Stimulated activated CD4-positive, alpha-beta T cell treated with anti-CD3 and anti-CD28 coated beads, TNF-alpha, amount 100 ng/mL, for 24 hours (primary cell): ENCODE measurements around the gene ORM1.
A peak's percentile ranks its signal among the peaks of the same experiment; 100 is the strongest.

Experiments used
- DNase-seq, 3 experiments: peaks; one replicate each; pipeline ENCODE4 v3.0.0-alpha.2; 2020; ENCODE audit warnings: low read depth in 3 of 3

ORM1 gene

GRCh38 chr9:114342755-114343440, 20.0 kb downstream of the ORM1 start:
- no peak for DNase-seq

- no peak for DNase-seq
Measured at GRCh38 chr9:114343471-114344187, 20.7 kb downstream of the ORM1 start.

DNA sequence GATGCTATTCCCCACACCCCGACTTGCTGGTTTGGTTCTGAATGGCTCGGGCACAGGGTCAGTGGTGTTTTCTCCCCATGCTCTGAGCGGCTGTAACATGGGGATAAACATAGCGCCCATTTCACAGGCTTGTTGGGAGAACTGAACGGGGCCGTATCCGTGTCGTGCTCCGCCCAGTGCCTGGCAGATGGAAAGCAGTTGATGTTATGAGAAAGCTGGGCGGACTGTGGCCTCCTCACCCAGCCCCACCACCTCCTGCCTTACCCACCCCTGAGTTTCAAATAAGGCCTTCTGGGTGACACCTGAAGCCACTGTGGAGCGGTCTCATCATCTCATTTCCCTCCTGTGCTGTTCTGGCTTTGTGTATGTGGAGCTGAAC, 21.3 kb downstream of the ORM1 start:
- no peak for DNase-seq

DNA sequence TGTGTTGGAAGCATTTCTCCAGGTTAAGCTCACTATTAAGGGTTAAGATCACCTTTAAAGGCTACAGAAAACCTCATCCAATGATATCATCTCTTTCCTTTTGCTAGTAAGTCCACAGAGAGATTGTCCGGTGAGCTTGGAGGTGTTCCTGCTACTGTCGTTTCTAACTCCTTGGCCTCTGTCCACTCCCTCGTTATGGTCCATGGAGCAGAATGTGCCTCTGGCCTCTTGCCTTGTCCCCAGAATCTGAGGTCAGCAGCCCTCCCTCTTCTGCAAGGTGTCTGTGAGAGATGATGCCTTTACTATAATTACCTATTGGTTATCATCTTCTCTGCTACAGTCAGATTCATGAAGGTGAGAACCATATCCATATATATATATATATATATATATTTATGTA, 21.8 kb downstream of the ORM1 start:
- DNase-seq, result no peak

- no peak for DNase-seq
Measured at GRCh38 chr9:114345493-114346065, 22.7 kb downstream of the ORM1 start.

GRCh38 chr9:114346146-114346545, 23.2 kb downstream of the ORM1 start:
- DNase-seq, result no peak

- no peak for DNase-seq
Measured at GRCh38 chr9:114347675-114348074, 24.8 kb downstream of the ORM1 start.

DNA sequence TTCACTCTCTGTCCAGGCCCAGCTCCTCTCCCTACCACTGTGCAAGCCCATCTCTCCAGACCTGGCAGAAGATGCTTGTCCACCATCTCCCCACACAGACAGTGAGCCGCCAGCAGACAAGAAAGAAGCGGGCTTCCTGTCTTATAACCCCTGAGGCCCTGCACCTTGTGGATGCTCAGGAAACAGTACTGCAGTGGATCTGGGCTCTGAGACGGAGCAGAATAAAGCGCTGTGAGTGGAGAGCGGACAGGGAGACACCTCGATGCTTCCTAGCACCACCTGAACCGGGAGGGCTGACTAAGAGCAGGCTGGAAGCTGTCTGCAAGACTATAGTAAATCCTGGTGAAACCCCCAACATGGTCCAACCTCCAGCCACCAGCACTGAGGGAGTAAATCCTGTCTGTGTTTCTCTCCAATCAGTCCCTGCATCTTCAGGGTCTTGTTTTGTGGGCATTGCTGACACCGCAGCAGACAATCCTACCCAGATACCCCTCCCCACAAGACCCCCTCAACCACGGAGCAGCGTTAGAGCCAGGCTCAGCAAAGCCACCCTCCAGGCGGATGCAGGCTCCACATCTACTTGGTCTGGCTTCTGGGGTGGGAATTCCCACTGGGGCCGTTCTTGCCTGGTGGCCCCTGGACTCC, 25.5 kb downstream of the ORM1 start:
- no peak for DNase-seq

- DNase-seq, result peak; percentile 72 to 91 (median 87)
Measured at GRCh38 chr9:114348906-114349482, 26.1 kb downstream of the ORM1 start.

- DNase-seq, result no peak
Measured at GRCh38 chr9:114349713-114350480, 27.0 kb downstream of the ORM1 start.

- DNase-seq, result no peak
Measured at GRCh38 chr9:114350636-114351401, 27.9 kb downstream of the ORM1 start.

- DNase-seq, result no peak
Measured at GRCh38 chr9:114351932-114352331, 29.0 kb downstream of the ORM1 start.

DNA sequence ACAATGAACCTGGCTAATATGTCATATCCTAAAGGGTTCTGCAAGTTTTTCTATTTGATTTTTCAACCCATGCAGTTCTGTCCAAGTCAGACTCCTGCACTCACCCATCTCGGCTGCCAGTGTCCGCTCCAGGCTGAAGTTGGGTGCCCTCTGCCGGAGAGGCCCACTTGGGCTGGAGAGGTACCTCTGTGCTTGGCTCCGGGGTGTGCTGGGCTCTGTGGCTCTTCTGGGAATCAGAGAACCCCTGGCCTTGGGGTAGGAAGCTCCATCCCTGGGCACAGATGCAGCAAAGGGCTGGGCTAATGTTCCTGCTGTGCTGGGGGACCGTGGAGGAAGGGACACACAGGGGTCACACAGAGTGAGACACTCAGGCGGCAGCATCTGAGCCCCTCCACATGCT, 32.9 kb downstream of the ORM1 start:
- DNase-seq, result no peak

DNA sequence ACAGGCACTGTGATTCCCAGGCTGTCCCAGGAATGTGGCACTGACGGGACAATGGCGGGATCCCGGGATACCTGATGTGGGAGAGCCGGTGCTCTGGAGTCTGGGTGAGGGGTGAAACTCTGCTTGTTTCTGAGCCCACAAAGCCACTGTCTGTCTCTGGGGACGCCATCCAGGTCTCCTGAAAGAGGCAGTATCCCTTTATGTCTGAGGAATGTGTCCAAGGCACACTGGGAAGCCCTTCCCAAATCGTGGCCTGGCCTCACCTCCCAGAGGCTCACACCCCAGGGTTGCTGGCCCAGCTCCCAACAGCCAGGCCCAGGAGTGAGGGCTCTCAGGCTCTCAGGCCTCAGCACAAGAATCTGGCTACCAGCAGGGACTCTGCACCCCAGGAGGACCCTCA, 33.9 kb downstream of the ORM1 start:
- no peak for DNase-seq

GRCh38 chr9:114357360-114357759, 34.5 kb downstream of the ORM1 start:
- no peak for DNase-seq

- no peak for DNase-seq
Measured at GRCh38 chr9:114357911-114358328, 35.0 kb downstream of the ORM1 start.

DNA sequence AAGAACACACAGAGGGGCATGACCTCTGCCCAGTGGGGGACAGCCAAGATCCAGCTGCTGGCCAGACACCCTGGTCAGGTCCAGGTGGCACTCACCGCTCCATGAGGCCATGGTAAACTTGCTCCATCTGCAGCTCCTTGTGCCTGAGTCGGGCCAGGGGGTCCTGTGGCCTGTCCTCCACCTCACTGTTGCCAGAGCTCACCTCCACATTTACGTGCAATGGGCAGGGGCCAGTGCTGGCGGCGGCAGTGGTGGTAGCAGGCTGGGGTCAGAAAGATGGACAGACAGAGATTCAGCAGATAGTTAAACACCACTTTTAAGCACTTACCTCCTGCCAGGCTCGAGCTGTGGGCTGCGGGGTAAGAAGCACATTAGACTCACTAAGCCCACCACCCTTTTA, 36.9 kb downstream of the ORM1 start:
- DNase-seq, result no peak

DNA sequence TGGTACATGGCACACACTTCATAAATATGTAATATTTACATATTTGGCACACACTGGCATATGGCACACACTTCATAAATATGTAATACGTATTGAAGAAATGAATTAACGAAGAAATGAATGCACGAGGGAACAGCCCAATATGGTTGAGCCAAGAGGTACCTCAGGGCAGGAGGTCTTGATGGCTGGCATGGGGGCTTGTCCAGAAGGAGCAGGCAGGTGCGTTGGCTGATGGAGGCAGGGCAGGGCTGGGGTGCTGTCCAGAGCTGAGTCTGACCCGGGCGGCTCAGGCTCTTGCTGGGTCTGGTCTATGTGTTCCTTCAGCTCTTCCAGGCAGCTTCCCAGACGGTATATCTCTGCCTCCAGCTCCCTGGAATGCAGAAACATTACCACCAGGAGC, 38.6 kb downstream of the ORM1 start:
- no peak for DNase-seq

- DNase-seq, result no peak
Measured at GRCh38 chr9:114362394-114362793, 39.5 kb downstream of the ORM1 start.

DNA sequence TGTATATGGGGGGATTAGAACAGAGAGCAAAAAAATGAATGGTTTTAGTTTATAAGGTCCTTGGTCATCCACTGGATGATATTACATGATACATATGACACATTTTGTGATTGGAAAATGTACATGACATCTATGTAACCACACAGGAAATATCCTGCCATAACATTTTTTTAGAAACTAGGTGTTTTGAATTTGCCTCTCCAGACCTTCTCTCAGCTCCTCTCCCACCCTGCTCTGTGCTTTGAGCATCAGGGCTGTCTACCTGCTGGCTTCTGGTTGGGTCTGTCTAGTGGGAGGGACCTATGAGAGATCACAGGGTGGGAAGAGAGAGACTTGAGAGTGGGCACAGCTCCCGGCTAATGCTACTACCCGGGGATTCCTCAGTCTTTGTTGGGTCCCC, 40.5 kb downstream of the ORM1 start:
- no peak for DNase-seq
